ENCODE results near the gene MBD3.

DNA sequence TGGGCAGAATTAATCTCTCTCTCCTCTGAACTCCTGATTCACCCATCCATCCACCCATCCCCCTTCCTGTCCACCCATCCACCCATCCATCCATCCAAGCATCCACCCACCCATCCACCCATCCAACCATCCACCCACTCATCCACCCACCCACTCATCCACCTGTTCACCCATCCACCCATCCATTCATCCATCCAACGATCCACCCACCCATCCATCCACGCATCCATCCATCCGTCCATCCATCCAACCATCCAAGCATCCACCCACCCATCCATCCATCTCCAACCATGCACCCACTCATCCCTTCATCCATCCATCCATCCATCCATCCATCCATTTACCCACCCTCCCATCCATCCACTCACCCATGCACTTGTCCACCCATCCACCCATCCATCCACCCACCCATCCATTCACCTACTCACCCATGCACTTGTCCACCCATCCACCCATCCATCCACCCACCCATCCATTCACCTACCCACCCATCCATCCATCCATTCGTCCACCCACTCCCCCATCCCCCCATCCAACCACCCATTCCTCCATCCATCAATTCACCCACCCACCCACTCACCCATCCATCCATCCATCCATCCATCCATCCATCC is 43.2 kb downstream of the MBD3 start:
- no peak for TF ChIP-seq POLR2A (IDR thresholded peaks at IDR 0.05; ENCODE audit: low read depth, low read length)
- TF ChIP-seq, protein P1, sequence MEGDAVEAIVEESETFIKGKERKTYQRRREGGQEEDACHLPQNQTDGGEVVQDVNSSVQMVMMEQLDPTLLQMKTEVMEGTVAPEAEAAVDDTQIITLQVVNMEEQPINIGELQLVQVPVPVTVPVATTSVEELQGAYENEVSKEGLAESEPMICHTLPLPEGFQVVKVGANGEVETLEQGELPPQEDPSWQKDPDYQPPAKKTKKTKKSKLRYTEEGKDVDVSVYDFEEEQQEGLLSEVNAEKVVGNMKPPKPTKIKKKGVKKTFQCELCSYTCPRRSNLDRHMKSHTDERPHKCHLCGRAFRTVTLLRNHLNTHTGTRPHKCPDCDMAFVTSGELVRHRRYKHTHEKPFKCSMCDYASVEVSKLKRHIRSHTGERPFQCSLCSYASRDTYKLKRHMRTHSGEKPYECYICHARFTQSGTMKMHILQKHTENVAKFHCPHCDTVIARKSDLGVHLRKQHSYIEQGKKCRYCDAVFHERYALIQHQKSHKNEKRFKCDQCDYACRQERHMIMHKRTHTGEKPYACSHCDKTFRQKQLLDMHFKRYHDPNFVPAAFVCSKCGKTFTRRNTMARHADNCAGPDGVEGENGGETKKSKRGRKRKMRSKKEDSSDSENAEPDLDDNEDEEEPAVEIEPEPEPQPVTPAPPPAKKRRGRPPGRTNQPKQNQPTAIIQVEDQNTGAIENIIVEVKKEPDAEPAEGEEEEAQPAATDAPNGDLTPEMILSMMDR (conservative IDR thresholded peaks at IDR 0.05; ENCODE audit: low read depth, low read length) = no peak
- TF ChIP-seq CEBPB (IDR thresholded peaks at IDR 0.05; ENCODE audit: low read depth, low read length) = no peak
- TF ChIP-seq, protein P2, sequence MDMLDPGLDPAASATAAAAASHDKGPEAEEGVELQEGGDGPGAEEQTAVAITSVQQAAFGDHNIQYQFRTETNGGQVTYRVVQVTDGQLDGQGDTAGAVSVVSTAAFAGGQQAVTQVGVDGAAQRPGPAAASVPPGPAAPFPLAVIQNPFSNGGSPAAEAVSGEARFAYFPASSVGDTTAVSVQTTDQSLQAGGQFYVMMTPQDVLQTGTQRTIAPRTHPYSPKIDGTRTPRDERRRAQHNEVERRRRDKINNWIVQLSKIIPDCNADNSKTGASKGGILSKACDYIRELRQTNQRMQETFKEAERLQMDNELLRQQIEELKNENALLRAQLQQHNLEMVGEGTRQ (IDR thresholded peaks at IDR 0.05; ENCODE audit: low read depth, low read length) = no peak
- no peak for TF ChIP-seq BHLHE40 (IDR thresholded peaks at IDR 0.05; ENCODE audit: low read depth, low read length)
- TF ChIP-seq SMC3 (IDR thresholded peaks at IDR 0.05; ENCODE audit: low read depth, low read length) = no peak
- TF ChIP-seq CHD1 (IDR thresholded peaks at IDR 0.05; ENCODE audit: low read depth, low read length) = no peak
- TF ChIP-seq RAD21 (IDR thresholded peaks at IDR 0.05; ENCODE audit: low read length) = no peak
